HG03558 (cell line): Measurements from ENCODE around the gene CD93.

Source experiments
- ATAC-seq: cut with Tn5 transposase; IDR thresholded peaks from one replicate; pipeline ENCODE4 v1.9.1; 2021; ENCODE audit warnings: moderate number of reproducible peaks; ENCODE audit not compliant: unreplicated experiment; ENCODE audit errors: extremely low read depth

Gene CD93

DNA sequence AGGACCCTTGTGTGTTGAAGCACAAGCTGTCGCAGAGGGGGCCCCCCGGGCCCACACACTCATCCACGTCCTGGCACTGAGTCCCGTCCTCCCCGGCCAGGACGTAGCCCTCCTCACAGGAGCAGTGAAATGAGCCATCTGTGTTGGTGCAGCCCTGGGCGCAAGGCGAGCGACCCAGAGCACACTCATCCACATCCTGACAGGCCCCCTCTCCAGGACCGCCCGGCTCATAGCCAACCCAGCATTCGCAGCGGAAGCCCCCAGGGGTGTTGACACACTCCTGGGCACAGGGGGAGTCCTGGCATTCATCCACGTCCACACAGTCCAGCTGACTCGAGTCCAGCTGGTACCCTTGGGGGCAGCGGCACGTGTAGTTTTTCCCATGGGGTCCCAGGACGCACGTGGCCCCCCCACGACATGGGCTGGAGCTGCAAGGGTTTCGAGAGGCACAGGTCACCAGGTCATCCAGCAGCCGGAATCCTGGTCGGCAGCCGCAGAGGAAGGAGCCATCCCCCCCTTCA is 1.2 kb downstream of the CD93 start:
- no peak for ATAC-seq

DNA sequence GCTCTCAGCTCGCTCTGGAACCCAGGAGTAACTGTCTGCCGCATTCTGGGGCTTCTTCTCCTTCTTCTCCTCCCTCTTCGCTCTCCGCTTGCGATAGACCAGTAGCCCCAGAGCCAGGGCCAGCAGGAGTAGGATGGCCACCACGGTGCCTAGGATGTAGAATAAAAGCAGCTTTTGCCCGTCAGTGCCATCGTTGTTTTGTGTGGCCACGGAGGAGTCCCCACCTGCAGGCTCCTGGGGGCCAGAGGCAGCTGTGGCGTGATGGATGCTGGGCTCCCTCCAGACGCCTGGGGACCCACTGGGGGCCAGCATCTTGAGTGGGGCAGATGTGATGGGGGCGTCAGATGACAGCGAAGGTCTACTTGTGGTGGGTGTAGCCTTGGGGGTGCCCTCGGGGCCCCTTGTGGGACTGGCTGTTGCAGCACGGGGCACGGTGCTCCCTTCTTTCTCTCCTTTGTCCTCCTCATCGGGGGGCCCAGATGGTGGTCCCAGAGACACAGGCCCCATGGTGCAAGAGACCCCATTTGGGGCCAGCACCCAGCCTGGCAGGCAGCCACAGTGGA is 1.8 kb downstream of the CD93 start:
- no peak for ATAC-seq

- ATAC-seq = no peak
Observed at GRCh38 chr20:23083553-23084220, 2.4 kb downstream of the CD93 start.

- no peak for ATAC-seq
Observed at GRCh38 chr20:23082846-23083552, 3.1 kb downstream of the CD93 start.

DNA sequence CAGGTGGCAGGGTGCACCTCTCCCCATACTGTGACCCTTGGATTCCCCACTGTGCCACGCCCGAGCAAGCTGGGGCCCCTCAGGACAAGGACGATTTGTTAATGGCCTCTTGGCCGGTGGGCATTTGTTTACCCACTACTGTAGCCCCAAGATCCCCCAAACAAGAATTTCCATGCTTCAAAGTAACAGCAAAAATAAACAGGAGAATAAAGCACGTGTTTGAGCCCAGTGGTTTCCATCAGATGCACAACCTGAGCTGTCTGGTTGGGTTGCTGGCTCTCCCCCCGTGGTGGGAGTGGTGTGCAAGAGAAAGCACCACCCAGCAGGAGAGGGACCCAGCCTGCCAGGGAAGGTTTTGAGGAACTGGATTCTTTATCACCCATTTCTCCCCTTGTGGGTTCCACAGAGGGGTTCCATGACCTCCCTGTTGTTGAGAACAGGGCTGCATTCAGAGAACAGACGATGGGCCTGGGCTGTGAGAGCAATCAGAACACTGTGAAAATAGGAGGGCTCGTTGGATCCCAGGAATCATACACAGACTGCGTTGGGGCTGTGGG is 4.8 kb downstream of the CD93 start:
- no peak for ATAC-seq

DNA sequence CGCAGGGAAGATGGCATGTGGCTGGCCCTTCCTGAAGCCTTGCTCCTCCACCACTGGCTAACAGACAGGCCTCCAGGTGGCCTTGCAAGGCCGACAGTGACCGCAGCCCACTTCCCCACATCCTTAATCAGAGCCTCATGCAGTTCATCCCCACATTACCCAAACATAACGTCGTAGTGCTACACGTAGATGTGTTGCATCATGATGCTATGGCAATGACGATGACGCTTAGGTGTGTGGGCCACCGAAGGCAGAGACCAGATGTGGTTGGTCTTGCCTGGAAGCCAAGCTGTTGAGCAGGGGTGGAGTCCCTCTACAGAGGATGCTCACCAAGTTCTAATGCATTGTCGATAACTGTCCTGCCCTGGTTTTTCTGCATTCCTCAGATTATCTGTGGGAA is 5.6 kb downstream of the CD93 start:
- no peak for ATAC-seq

GRCh38 chr20:23079926-23080325 is 6.2 kb downstream of the CD93 start:
- ATAC-seq = no peak

- ATAC-seq = no peak
Observed at GRCh38 chr20:23079016-23079351, 7.1 kb downstream of the CD93 start.

DNA sequence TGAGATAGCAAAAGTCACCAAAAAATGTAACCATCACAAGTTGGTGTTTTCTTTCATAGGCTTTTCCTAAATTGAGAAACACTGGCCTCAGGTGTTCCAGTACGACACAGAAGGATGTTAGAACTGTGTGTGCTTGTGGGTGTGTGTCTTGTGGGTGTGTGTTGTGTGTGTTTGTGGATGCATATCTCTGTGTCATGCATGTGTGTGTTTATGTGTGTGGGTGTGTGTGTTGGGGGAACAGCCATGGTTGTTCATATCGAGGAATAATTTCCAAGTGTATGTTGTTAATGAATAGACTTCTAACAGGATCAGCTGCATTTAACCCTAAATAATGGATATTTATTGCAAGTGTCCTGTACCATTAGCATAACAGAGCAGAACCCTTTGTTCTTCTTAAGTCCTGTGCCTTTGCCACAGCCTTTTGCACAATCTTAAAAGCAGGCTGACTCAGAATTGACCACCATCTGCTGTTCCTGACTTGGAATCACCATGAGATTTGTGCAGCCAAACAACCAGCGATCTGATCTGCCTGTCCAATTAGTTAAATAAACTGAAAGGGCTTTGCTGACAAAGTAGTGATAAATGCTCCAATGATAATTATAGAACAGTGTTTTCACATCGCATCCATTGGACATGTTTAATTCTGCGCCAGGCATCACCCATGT is 7.6 kb downstream of the CD93 start:
- no peak for ATAC-seq

DNA sequence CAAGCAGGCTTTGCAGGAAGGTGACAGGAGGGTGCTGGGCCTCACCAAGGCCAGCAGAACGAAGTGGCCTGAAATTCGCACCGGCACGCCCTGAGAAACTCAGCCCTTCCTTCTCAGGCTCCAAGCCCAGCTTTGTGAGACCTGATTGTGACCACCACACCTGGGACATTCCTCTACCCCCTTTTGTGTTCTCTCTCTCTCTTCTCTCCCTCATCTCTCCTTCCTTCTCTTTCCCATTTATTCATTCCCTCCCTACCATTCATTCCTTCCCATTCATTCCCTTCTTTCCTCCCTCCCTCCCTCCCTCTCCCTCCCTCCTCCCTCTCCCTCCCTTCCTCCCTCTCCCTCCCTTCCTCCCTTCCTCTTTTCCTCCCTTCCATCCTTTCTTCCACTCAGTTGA is 8.8 kb downstream of the CD93 start:
- ATAC-seq = no peak

GRCh38 chr20:23074052-23074451 is 12.1 kb downstream of the CD93 start:
- no peak for ATAC-seq

GRCh38 chr20:23072892-23073586 is 13.1 kb downstream of the CD93 start:
- no peak for ATAC-seq

- no peak for ATAC-seq
Observed at GRCh38 chr20:23071996-23072395, 14.1 kb downstream of the CD93 start.

GRCh38 chr20:23071398-23071797 is 14.7 kb downstream of the CD93 start:
- no peak for ATAC-seq

GRCh38 chr20:23069108-23069507 is 17.0 kb downstream of the CD93 start:
- ATAC-seq = no peak

DNA sequence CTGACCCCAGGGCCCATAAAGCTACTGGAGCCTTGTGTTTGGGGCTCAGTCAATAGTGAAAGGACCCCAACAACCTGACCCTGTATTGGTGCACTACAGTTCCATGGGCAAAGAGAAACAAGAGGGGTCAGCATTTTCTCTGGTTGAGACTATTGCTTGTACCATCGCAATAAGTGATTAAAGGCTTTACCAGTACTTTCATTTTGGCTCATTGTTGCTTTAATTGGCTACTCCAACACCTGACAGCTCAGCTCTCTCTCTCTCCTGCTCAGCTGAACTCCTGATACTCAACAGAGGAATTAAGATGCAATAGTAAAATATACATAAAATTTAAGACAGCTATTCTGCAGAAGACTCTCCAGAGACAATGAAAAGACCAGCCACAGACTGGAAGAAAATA is 17.8 kb downstream of the CD93 start:
- ATAC-seq = no peak

DNA sequence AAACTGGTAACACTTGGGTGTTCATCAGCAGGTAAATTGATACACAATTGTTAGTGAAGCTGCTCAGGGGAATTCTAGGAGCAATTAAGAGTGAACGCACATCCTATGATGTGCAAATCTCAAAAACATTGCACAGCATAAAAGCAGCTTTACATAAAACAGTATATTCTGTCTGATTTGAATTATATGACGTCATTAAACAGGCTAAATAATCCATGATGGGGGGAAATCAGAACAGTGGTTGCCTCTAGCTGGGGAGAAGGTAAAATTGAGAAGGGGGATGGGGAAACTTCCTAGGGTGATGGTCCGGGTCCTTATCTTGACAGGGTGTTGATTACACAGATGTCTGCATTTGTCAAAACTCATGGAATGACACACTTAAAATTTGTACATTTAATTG is 19.4 kb downstream of the CD93 start:
- no peak for ATAC-seq

DNA sequence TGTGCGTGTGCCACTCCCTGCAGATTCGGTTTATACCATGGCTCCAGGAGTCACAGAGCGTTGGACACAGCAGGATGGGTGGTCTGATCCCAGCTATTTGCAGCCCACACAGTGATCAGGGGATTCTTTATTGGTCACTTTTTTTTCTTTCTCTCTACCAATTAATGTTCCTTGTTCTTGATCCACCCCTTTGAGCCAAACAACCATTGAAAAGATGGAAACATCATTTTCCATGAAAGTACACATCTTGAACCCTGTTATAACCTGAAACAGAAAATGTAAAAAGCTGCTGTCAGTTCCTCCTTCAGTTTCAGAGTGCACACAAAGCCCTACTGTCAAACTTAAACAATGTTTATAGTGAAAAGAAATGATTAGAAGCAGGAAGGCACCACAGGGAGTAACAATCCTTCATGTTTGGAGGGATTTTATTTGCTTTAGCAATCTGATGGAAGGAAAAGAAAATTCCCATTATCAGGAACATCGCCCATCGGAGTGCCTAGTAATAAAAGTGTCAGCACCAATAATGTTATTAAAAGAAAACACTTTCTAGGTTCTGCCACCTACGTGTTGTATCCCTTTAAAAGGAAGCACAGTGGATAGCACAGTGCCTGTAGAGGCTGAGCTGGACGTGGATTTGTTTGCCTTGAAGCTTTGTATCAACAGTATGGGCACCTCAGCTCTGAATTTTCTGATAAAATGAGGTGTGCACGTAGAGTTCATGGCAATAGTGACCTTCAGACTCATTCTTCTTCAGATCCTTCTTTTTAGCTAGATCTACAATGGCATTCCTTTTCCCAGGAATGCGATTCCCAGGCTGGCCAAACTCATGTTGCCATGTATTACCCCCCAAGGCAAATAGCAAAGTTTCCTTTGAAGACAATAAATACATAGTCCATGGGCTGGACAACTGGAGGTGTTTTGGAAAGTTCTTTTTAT is 20.6 kb downstream of the CD93 start:
- ATAC-seq = no peak

DNA sequence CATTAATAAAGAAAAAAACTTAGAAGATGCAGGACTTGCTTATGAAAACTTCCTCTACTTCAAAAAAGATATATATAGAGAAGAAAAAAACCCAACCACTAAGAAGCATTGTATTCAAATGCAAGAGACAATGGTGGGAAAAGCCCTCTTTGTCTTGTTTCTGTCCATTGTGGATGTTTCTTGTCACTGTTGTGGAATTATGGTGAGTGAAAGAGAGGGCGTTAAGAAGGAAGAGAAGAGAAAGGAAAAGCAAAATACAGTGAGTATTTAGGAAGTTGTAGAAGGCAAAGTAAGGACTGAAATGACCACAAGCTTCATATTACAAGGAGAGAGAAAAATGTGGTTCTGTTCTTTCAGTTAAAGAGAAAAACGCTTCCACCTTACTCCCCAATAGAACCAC is 22.5 kb downstream of the CD93 start:
- ATAC-seq = no peak
